ENCODE results near the gene METRNL.
A peak's percentile ranks its signal among the peaks of the same experiment; 100 is the strongest.
"Not testable (repeated sequence)": the region's sequence is repeated elsewhere in the genome, so short reads cannot be mapped to it uniquely, and the experiment has no call there.

The METRNL gene

GRCh38 chr17:83109793-83110645, 30.6 kb downstream of the METRNL start:
- DNase-seq, result peak; percentile 48

- no peak for DNase-seq
Measured at GRCh38 chr17:83110735-83111134, 31.3 kb downstream of the METRNL start.

GRCh38 chr17:83111516-83112282, 32.3 kb downstream of the METRNL start:
- no peak for DNase-seq

DNA sequence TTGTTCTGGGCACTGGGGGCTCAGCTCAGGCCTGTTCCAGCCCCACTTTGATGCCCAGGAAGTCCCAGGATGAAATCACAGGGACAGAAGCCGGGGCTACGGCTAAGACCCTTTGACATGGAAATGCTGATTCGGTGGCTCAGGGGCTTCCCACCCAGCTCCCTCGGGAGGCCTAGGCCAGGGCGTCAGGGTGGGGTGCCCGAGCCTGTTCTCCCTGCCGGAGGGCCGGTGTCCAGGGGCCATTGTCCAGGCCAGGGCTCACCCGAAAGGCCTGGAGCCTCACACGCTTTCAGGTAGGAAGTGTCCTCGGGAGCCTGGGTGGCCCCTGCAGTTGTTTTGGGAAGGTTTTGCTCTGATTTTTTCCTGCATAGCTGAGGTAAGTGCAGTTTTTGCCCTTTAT, 34.0 kb downstream of the METRNL start:
- no peak for DNase-seq

- no peak for DNase-seq
Measured at GRCh38 chr17:83113792-83114191, 34.4 kb downstream of the METRNL start.

DNA sequence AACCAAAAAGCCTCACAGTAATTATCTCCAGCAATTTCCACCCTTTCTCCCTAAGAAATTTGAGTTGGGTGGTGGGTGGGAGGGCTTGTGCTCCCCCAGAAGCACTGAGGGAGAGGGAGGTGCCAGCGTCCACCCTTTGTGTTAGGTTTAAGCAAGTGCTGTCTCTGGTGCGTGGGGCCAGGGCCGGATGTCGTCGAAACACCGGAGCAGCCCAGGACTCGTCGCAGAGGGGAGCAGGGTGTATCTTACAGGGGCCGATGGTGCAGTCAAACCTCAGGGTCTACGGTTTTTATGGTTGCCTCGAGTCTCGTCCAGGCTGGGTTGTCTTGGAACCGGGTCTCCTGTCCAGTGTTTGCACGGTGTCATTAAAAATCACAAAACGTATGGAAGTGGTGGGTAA, 35.3 kb downstream of the METRNL start:
- DNase-seq, result no peak

DNA sequence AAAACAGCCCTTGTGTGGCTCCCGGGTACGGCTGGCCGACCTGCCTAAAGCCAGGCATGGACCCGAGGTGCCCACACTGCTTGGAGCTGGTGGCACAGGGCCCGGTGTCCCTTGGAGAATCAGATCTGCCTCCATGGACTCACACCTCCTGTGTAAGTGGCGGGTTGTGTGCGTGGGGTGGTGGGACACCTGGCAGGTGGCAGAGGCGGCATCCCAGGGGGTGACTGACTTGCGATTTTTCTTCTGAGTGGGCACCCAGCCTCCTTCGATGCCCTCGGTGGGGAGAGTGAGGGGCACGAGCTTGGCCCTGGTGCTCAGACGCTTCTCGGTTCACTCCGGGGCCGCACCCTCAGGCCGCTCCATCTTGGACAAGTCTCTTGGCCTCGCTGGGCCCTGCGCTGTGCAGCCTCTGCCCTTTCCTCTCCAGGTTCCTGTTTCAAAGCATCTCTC, 35.8 kb downstream of the METRNL start:
- DNase-seq, result no peak

GRCh38 chr17:83115832-83116231, 36.4 kb downstream of the METRNL start:
- no peak for DNase-seq

GRCh38 chr17:83116311-83116771, 36.9 kb downstream of the METRNL start:
- no peak for DNase-seq

DNA sequence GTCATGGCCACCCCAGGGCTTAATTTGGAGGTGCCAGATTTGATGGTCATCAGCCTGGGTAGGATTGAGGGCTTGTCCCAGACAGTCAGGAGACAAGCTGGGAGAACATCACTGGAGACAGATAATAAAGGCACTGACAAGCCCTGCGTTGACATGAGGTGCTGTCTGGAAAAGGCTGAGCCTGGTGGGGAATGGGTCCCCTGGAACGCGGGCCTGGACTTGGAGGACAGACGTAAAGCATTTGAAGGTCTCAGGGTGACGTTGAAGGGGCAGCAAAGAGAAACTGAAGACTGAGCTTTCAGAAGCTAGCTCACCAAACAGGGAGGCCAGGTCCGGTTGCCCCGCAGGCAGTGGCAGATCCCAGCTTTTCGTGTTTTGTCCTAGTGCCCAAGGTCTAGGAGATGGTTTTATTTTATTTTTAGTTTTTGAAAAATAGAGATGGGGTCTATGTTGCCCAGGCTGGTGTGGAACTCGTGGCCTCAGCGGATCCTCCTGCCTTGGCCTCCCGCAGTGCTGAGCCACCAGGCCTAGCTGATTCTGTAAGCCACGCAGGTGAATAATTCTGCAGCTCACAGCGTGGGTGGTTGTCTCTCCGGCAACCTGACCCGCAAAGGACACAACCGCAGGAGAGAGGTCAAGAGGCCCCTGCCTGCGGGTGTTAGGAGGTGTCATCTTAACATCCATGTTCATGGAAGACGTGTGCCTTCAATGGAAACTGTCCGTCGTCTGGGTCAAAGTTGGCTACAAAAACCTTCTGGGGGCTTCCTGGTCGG, 37.6 kb downstream of the METRNL start:
- DNase-seq, result no peak

GRCh38 chr17:83117583-83117982, 38.2 kb downstream of the METRNL start:
- no peak for DNase-seq

DNA sequence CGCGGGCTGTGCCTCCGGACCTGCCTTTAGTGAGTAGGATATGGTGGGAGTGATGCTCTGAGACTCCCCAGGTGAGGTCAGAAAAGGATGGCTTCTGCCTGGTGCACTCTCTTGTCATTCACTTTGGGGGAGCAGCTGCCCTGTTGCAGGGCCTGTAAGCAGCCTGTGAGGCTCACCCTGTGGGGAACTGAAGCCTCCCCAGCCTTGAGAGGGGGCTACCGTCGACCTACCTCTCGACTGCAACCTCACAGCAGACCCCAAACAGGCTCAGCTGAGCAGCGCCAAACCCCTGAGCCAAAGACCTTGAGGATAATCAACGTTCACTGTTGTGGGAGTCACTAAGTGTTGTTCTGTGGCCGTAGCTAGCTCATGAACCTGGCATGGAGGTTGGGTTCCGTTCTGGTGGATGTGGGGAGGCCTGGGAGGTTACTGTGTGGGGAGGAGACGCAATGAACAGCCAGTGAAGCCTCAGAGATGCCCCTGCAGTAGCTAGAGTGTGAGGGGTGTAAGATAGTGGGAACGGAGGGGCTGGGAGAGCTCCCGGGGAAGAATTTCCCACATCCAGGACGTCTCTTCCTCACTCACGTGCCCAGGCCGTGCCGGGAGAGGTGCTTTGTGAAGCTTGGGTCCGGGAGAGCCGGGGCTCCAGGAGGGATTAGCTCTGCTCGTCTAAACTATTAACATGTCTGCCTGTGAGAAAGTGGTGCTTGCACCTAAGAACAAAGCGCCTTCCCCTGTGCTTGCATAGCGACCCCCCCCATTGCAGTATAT, 38.8 kb downstream of the METRNL start:
- DNase-seq, result no peak

DNA sequence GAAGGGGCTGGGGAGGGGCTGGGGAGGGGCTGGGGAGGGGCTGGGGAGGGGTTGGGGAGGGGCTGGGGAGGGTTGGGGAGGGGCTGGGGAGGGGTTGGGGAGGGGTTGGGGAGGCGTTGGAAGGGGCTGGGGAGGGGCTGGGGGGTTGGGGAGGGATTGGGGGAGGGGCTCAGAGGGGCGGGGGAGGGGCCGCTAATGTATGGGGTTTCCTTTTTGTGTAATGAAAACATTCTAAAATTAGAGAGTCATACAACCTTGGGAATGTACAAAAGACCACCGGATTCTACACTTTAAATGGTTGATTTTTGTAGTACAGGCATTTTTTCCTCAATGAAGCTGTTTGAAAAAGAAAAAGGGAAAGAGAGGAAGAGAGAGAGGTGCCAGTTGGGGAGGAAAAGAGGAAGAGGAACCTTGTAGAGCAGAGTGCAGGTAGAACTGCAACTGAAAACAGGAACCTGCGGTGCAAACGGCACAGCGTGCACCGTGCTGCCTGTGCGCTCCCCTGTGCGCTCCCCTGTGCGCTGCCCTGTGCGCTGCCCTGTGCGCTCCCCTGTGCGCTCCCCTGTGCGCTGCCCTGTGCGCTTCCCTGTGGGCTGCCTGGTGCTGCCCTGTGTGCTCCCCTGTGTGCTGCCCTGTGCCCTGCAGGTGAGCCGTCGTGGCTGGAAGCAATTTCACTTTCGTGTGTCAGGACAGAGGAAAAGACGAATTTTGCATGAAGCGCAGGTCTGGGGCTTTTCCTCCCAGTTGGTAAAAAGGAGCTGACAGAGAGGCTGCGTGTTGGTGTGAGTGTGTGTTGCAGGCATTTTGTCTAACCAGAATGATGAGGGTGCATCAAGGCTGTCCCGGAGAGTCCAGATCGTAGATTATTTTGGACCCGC, 40.8 kb downstream of the METRNL start:
- DNase-seq, result no peak

DNA sequence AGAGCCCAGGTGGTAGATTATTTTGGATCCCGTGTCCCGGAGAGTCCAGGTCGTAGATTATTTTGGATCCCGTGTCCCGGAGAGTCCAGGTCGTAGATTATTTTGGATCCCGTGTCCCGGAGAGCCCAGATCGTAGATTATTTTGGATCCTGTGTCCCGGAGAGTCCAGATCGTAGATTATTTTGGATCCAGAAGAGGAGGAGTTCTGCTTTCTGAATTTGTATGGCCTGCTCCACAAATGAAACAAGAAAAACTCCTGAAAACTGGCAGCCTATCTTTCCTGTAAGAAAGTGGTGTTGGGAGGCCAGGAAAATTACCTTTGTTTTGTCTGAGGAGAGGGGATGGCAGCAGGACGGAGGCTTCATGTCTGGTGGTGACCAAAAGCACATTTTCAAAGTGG, 42.1 kb downstream of the METRNL start:
- DNase-seq, result not testable (repeated sequence)

DNA sequence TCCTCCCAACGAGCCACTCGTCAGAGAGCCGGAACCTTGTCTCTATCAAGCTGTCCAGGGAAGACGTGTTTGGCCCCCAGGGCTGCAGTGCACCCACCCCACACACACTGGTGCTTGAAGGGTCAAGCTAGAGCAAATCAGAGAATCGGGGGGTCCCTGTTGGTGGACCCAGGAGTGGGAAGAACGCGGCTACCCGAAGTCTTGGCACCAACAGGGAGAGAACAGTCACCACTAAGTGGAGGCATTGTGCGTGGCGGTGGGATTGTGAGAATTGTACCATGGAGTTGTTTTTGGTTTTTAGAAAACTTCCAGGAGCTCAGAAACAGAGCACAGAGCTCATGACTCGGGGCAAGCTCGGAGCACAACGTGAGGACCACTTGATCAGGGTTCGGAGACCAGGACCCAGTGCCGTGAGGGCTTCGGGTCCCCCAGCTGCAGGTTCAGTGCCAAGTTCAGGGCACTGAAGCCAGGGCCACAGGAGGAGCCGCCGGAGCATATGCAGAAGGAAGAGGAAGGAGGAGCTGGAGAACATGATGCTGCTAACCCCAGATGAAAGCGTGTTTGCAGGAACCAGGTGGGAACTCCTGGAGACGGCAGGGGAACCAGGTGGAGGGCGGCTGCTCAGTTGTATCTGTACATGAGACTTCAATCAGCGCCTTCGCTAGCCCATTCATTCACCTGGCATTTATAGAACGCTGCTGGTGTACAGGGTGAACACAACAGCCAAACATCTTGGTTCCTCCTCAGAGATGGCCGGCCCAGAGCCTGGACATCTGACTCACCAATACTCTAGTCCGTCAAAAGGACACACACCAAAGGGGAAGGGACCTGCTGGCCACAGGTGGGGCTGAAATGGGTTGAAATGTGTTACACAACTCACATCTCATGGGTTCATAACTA, 42.8 kb downstream of the METRNL start:
- DNase-seq, result no peak

- no peak for DNase-seq
Measured at GRCh38 chr17:83122834-83123233, 43.4 kb downstream of the METRNL start.

DNA sequence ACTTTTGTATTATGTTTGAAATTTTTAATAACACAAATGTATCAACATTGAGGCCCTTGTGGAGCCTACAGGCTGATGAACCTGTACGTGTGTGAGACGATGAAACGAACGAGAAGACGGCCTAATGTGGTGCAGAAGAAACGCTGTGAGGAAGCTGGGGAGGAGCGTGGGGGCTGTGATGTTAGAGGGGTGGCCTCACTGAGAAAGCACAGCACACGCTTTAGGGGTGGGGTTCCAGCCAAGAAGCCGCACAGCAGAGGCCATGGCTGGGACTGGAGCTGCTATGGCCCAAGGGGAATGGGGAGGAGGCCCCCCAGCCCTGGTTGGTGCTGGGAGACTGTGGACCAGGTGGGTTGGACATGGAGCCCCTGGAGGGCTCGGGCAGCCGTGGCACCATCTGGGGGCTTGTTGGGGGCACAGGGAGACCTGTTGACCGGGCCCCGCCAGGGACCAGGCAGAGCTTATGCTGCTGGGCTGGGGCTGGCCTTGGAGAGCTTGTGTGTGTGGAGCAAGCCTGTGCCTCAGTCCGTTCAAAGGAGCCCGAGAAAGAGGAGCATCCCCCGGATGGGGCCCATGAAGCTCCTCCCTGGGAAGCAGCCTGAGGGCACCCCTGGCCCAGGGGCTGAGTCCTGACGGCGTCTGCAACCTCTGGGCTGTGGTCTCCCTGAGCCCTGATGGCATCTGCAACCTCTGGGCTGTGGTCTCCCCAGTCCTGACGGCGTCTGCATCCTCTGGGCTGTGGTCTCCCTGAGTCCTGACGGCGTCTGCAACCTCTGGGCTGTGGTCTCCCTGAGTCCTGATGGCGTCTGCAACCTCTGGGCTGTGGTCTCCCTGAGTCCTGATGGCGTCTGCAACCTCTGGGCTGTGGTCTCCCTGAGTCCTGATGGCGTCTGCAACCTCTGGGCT, 44.7 kb downstream of the METRNL start:
- no peak for DNase-seq

DNA sequence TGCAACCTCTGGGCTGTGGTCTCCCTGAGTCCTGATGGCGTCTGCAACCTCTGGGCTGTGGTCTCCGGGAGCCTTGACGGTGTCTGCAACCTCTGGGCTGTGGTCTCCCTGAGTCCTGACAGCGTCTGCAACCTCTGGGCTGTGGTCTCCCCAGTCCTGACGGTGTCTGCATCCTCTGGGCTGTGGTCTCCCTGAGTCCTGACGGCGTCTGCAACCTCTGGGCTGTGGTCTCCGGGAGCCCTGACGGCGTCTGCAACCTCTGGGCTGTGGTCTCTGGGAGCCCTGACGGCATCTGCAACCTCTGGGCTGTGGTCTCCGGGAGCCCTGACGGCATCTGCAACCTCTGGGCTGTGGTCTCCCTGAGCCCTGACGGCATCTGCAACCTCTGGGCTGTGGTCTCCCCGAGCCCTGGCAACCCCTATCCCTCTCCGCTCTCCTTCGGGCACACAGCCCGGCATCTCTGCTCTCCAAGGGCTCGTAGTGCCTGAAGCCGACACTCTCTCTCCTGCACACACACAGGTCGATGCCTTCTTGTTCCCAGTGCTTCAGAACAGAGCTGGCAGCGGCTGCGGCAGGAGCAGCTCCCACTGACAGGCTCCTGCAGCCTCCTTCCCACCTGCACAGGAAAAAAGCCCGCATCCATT, 45.6 kb downstream of the METRNL start:
- no peak for DNase-seq

All from NCI-H1694 treated with DMSO at 0.1 percent for 48 hours (cell line).